Gastrocnemius medialis (tissue), 4 donors: Measurements from ENCODE around the gene CMPK1. TPM values are rescaled to one million over a fixed set of nuclear protein-coding genes. Genes with fewer than 3 reads are reported as not detected.

Experiments used
- ATAC-seq, 2 donors: fragments of 150-250 bp; one replicate each; pipeline ENCODE4 v1.9.1; 2016
- DNase-seq, 2 donors: peaks; one replicate each; pipeline ENCODE4 v3.0.0-alpha.2; 2019
- H3K27ac ChIP-seq, 4 donors: fragments of 200-600 bp; sonication (generic); 1 replicate in 1 of 4; 2 replicates in 3 of 4; pipeline ENCODE4 v1.5.1; 2016 to 2018; ENCODE audit warnings: mild to moderate bottlenecking in 2 of 4, moderate library complexity in 1 of 4
- H3K27me3 ChIP-seq, 3 donors: fragments of 200-600 bp; sonication (generic) in 2 of 3; 1 replicate in 1 of 3; 2 replicates in 2 of 3; pipeline versions ENCODE4 v1.5.1 to v1.6.0; 2016 to 2019; ENCODE audit warnings: mild to moderate bottlenecking in 1 of 3, moderate library complexity in 1 of 3
- H3K36me3 ChIP-seq, 2 donors: fragments of 200-600 bp; sonication (generic) in 1 of 2; one replicate each; pipeline ENCODE4 v1.5.1; 2017 to 2018
- H3K4me1 ChIP-seq, 2 donors: fragments of 200-600 bp; sonication (generic) in 1 of 2; one replicate each; pipeline ENCODE4 v1.5.1; 2016 to 2017; ENCODE audit warnings: mild to moderate bottlenecking in 2 of 2
- H3K4me3 ChIP-seq, 4 donors: fragments of 200-600 bp; sonication (generic) in 3 of 4; 1 replicate in 1 of 4; 2 replicates in 3 of 4; pipeline ENCODE4 v1.5.1; 2016 to 2019; ENCODE audit warnings: mild to moderate bottlenecking in 2 of 4
- H3K9me3 ChIP-seq, 3 donors: fragments of 200-600 bp; sonication (generic) in 2 of 3; 1 replicate in 1 of 3; 2 replicates in 2 of 3; pipeline ENCODE4 v1.5.1; 2016 to 2019
- CTCF ChIP-seq, 5 experiments: fragments of 450-650 bp in 3 of 5; fragments of 200-600 bp in 2 of 5; sonication (generic) in 2 of 5; IDR thresholded peaks in 4 of 5; conservative IDR thresholded peaks in 1 of 5; 1 replicate in 4 of 5; 2 replicates in 1 of 5; pipeline ENCODE4 v1.5.1; 2016 to 2019; ENCODE audit warnings: antibody characterized with exemption in 5 of 5, mild to moderate bottlenecking in 3 of 5, moderate library complexity in 3 of 5
- POLR2A ChIP-seq, 2 donors: fragments of 450-650 bp; IDR thresholded peaks; one replicate each; pipeline ENCODE4 v1.6.1; 2017; ENCODE audit warnings: antibody characterized with exemption in 2 of 2, mild to moderate bottlenecking in 2 of 2, moderate library complexity in 2 of 2
- in situ Hi-C, 4 donors: fragments of 200-750 bp; cut with MboI; loops; one replicate each; pipeline versions ENCODE4 v1.15.0 to v1.8.0; 2017; ENCODE audit warnings: low sequenced_read_pairs in 4 of 4
- intact Hi-C: fragments of 100-400 bp; cut with DNase I; formaldehyde crosslinking; loops from one replicate; pipeline ENCODE4 v1.15.1; 2023; ENCODE audit warnings: low total_unique reads
- total RNA-seq, 4 donors: library from RNA; depleted of rRNA; stranded (reverse); fragments of >200 nt; gene quantifications; one replicate each; pipeline versions ENCODE4 v1.1.0 to v1.2.3, GENCODE V29; 2016

Gene CMPK1
- total RNA-seq, 4 donors from 2014 or later: 70.7 to 98.7 (median 88.3) TPM

DNA sequence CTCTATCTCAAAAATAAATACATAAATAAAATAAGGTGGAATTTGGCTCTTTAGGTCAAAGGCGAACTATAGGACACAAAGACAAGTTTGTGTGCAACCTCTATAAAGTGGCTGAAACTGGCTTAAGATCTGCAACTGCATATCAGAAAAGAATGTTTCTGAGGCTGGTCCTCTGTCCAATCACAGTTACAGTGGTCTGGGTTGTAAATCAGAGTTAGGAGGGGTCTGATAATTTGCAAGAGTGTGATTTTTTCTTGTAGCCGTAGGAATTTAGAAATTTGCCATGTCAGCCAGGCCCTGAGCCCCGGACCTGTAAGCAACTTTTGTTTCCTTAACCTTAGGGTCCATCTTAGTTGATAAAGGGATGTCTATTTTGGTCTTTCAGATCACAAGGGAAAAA, 27.8 kb downstream of the CMPK1 start:
- H3K9me3 ChIP-seq: no peaks in the 10 kb centered on the region
- no peaks in the 10 kb centered on the region for H3K27me3 ChIP-seq
- TF ChIP-seq POLR2A (IDR thresholded peaks at IDR 0.05) (no peak), CTCF (IDR thresholded peaks at IDR 0.05 in 4 of 5, conservative IDR thresholded peaks at IDR 0.05 in 1 of 5) (no peak)
- no peak overlapping the region for H3K27ac ChIP-seq
- no peak overlapping the region for H3K4me3 ChIP-seq
- in situ Hi-C loops (no loop called here), intact Hi-C loops (no loop called here)
- DNase-seq (no peak), ATAC-seq (no peak)
- H3K4me1 ChIP-seq: peaks cover 7 to 9% of the 10 kb centered on the region in 2 donors
- no peaks in the 10 kb centered on the region for H3K36me3 ChIP-seq

DNA sequence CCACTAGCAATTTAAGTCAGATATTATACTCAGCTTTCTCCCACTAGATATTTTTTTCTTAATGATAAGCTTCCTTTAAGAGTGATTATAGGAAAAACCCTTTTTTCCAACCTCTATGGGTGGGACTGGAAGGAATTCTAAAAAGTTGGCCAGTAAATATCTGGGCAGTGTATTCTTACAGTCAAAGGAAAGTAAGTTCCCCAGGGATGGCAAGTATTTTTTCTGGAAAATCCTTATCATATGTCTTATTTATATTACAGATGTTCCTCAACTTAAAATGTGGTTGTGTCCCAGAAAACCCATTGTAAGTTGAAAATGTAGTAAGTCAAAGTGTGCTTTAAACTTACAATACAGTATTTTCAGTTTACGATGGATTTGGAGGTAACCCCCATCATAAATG, 29.2 kb downstream of the CMPK1 start:
- ATAC-seq: no peak
- in situ Hi-C loops: no loop called here
- no peaks in the 10 kb centered on the region for H3K27me3 ChIP-seq

GRCh38 chr1:47367651-47368050, 34.1 kb downstream of the CMPK1 start:
- Histone ChIP-seq H3K4me1 (no peaks in the 10 kb centered on the region), H3K27ac (no peak overlapping the region), H3K4me3 (no peak overlapping the region), H3K27me3 (no peaks in the 10 kb centered on the region), H3K9me3 (no peaks in the 10 kb centered on the region), H3K36me3 (peaks cover 0 to 40% of the 10 kb centered on the region in 2 donors)
- no peak for ATAC-seq
- no peak for DNase-seq
- in situ Hi-C loops: no loop called here
- TF ChIP-seq POLR2A (IDR thresholded peaks at IDR 0.05) (no peak), CTCF (IDR thresholded peaks at IDR 0.05 in 4 of 5, conservative IDR thresholded peaks at IDR 0.05 in 1 of 5) (no peak)
- intact Hi-C loops: no loop called here

More for the DNA sequence above, 29.2 kb downstream of the CMPK1 start:
- no peak overlapping the region for H3K27ac ChIP-seq
- peaks cover 5 to 7% of the 10 kb centered on the region in 2 donors for H3K4me1 ChIP-seq
- intact Hi-C loops: no loop called here
- DNase-seq: no peak
- TF ChIP-seq POLR2A (IDR thresholded peaks at IDR 0.05): no peak
- TF ChIP-seq CTCF (IDR thresholded peaks at IDR 0.05 in 4 of 5, conservative IDR thresholded peaks at IDR 0.05 in 1 of 5): no peak
- H3K36me3 ChIP-seq: no peaks in the 10 kb centered on the region
- H3K9me3 ChIP-seq: no peaks in the 10 kb centered on the region
- H3K4me3 ChIP-seq: no peak overlapping the region

DNA sequence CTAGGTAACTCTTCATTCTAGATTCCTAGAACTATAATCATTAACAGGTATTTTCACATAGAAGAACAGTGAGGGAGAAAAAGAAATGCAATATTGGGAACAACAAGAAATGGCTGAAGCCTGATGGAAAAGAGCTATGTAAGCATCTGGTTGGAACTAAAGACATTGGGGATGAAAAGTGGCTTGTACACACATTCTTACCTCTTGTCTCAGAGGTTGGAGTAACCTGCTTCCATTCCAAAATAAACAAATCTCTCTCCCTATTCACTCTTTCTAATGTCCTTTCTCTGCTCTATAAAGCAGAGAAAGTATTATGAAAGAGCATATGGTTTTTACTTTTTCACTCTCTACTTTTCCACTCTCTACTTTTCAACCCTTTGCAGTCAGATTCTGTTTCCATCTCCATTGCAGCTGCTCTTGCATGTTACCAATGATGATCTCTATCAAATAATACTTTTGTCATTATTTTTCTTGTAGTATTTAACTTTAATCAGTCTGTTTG, 37.5 kb downstream of the CMPK1 start:
- intact Hi-C loops: no loop called here

DNA sequence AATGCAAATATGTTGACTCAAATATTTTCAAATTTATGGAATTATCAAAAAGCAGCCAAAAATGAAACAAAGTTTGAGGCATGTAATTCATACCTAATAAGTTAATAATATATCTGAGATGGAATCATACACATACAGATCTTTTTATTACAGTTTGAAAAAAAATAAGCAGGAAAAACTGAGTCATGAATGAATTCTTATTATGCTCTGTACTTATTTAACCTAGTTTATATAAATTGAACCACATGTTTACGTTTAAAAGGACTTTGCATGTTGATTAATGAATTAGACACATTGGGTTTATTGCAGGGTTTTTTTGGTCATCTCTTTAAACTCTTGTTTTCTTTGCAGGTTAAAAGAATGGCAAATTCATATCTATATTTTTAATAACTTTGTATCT, 40.9 kb downstream of the CMPK1 start:
- Histone ChIP-seq H3K9me3 (no peaks in the 10 kb centered on the region), H3K27ac (no peak overlapping the region), H3K36me3 (peaks cover 9 to 71% of the 10 kb centered on the region in 2 donors), H3K4me1 (no peaks in the 10 kb centered on the region), H3K27me3 (no peaks in the 10 kb centered on the region), H3K4me3 (no peak overlapping the region)
- no peak for ATAC-seq
- intact Hi-C loops: no loop called here
- in situ Hi-C loops: no loop called here
- TF ChIP-seq POLR2A (IDR thresholded peaks at IDR 0.05) (no peak), CTCF (IDR thresholded peaks at IDR 0.05 in 4 of 5, conservative IDR thresholded peaks at IDR 0.05 in 1 of 5) (no peak)
- DNase-seq: no peak

More for the DNA sequence above, 37.5 kb downstream of the CMPK1 start:
- no peak overlapping the region for H3K27ac ChIP-seq
- in situ Hi-C loops: no loop called here
- peaks cover 7 to 74% of the 10 kb centered on the region in 2 donors for H3K36me3 ChIP-seq
- no peaks in the 10 kb centered on the region for H3K27me3 ChIP-seq
- no peak overlapping the region for H3K4me3 ChIP-seq
- ATAC-seq: no peak
- H3K9me3 ChIP-seq: no peaks in the 10 kb centered on the region
- H3K4me1 ChIP-seq: no peaks in the 10 kb centered on the region
- TF ChIP-seq POLR2A (IDR thresholded peaks at IDR 0.05): no peak
- DNase-seq: no peak
